B cell (primary cell): ENCODE data around the gene IL4. TPM values are rescaled to one million over a fixed set of nuclear protein-coding genes. Genes with fewer than 3 reads are reported as not detected.

Source experiments
- ATAC-seq: fragments of 200-7000 bp; cut with Tn5 transposase; one replicate; pipeline ENCODE4 v1.10.0; 2021; ENCODE audit warnings: low read depth, mild to moderate bottlenecking, moderate number of reproducible peaks, moderate library complexity
- CTCF ChIA-PET: fragments of 350-600 bp; sonication (Branson Sonifier 250); formaldehyde crosslinking; loops from one replicate; lab custom pipeline; 2021; ENCODE audit warnings: antibody characterized with exemption, inconsistent platforms; lab: Charles Lee
- POLR2A ChIA-PET: fragments of 350-600 bp; sonication (Branson Sonifier 250); formaldehyde crosslinking; loops from one replicate; lab custom pipeline; 2021; ENCODE audit warnings: antibody characterized with exemption; lab: Charles Lee
- DNase-seq: peaks from one replicate; pipeline ENCODE4 v3.0.0; 2013
- H2AFZ ChIP-seq: 2 replicates; pipeline ENCODE4 v1.6.1; 2012; ENCODE audit warnings: mild to moderate bottlenecking, low read depth, low read length; ENCODE audit not compliant: insufficient read depth, poor library complexity, severe bottlenecking
- H3K27ac ChIP-seq, 2 donors: 1 replicate in 1 of 2; 2 replicates in 1 of 2; pipeline ENCODE4 v1.5.1; 2012 to 2013; ENCODE audit warnings: low read length in 2 of 2, mild to moderate bottlenecking in 2 of 2, moderate library complexity in 1 of 2
- H3K27me3 ChIP-seq, 4 experiments: fragments of 200-600 bp in 1 of 4; sonication (generic) in 1 of 4; replicated peaks in 1 of 4; 1 replicate in 2 of 4; 2 replicates in 2 of 4; pipeline versions ENCODE4 v1.6.1 to v1.7.0; 2013 to 2016; ENCODE audit warnings: low read length in 3 of 4, mild to moderate bottlenecking in 2 of 4, mixed read lengths in 1 of 4, moderate library complexity in 1 of 4; ENCODE audit not compliant: insufficient read depth in 4 of 4, control insufficient read depth in 3 of 4; ENCODE audit errors: control extremely low read depth in 1 of 4
- H3K36me3 ChIP-seq, 2 experiments: replicated peaks in 1 of 2; 1 replicate in 1 of 2; 2 replicates in 1 of 2; pipeline versions ENCODE4 v1.6.1 to v1.7.1; 2013; ENCODE audit warnings: low read length in 1 of 2; ENCODE audit not compliant: insufficient read depth in 2 of 2, control insufficient read depth in 1 of 2; ENCODE audit errors: control extremely low read depth in 1 of 2, extremely low read depth in 1 of 2
- H3K4me1 ChIP-seq, 2 donors: fragments of 200-600 bp in 1 of 2; sonication (generic) in 1 of 2; 1 replicate in 1 of 2; 2 replicates in 1 of 2; pipeline versions ENCODE4 v1.5.1 to v1.6.1; 2013 to 2017; ENCODE audit warnings: low read length in 2 of 2; ENCODE audit not compliant: control insufficient read depth in 2 of 2, insufficient read depth in 2 of 2
- H3K4me2 ChIP-seq: replicated peaks from 2 replicates; pipeline ENCODE3; 2012; ENCODE audit warnings: mild to moderate bottlenecking, low read depth, low read length; ENCODE audit not compliant: poor library complexity, severe bottlenecking
- H3K4me3 ChIP-seq, 5 experiments: fragments of 200-600 bp in 1 of 5; sonication (generic) in 1 of 5; 1 replicate in 3 of 5; 2 replicates in 2 of 5; pipeline versions ENCODE4 v1.5.1 to v1.7.0; 2011 to 2016; ENCODE audit warnings: low read length in 4 of 5, mild to moderate bottlenecking in 4 of 5, low read depth in 2 of 5, control low read depth in 1 of 5, moderate library complexity in 1 of 5; ENCODE audit not compliant: insufficient read depth in 1 of 5; ENCODE audit errors: control extremely low read depth in 1 of 5, extremely low read depth in 1 of 5
- H3K79me2 ChIP-seq: fragments of 200-600 bp; sonication (generic); one replicate; pipeline ENCODE4 v1.6.0; 2016; ENCODE audit warnings: low read length; ENCODE audit not compliant: control insufficient read depth, insufficient read depth
- H3K9ac ChIP-seq: fragments of 200-600 bp; sonication (generic); 2 replicates; pipeline ENCODE4 v1.6.1; 2017; ENCODE audit warnings: mild to moderate bottlenecking, low read length, moderate library complexity
- H3K9me3 ChIP-seq, 3 donors: one replicate each; pipeline versions ENCODE4 v1.6.1 to v1.7.1; 2013; ENCODE audit warnings: low read length in 2 of 3; ENCODE audit not compliant: control insufficient read depth in 2 of 3, insufficient read depth in 1 of 3; ENCODE audit errors: control extremely low read depth in 1 of 3
- H4K20me1 ChIP-seq: 2 replicates; pipeline ENCODE4 v1.6.0; 2012; ENCODE audit warnings: mild to moderate bottlenecking, low read length; ENCODE audit not compliant: insufficient read depth, control insufficient read depth, poor library complexity, severe bottlenecking
- H3K27ac Mint-ChIP-seq: one replicate; pipeline ENCODE4 v1.8.0; 2021; ENCODE audit warnings: mixed read lengths
- H3K27me3 Mint-ChIP-seq: one replicate; pipeline ENCODE4 v1.8.0; 2021; ENCODE audit warnings: mixed read lengths
- H3K4me1 Mint-ChIP-seq: one replicate; pipeline ENCODE4 v1.8.0; 2021; ENCODE audit warnings: mixed read lengths
- H3K4me3 Mint-ChIP-seq: one replicate; pipeline ENCODE4 v1.8.0; 2021; ENCODE audit warnings: mixed read lengths
- H3K9me3 Mint-ChIP-seq: one replicate; pipeline ENCODE4 v1.8.0; 2022; ENCODE audit warnings: mixed read lengths; ENCODE audit not compliant: insufficient read depth
- CTCF ChIP-seq: fragments of 200-600 bp; IDR thresholded peaks from one replicate; pipeline ENCODE4 v1.8.0; 2022; ENCODE audit warnings: antibody characterized with exemption, mild to moderate bottlenecking
- EZH2 ChIP-seq: IDR thresholded peaks from 2 replicates; pipeline ENCODE4 v1.6.1; 2012; ENCODE audit warnings: borderline replicate concordance, low read depth, mild to moderate bottlenecking, moderate library complexity, low read length; ENCODE audit not compliant: insufficient read depth, poor library complexity, severe bottlenecking
- WGBS: methylation state at CpG from one replicate; pipeline ENCODE4 v1.1.5; 2013; ENCODE audit warnings: missing lambda C conversion rate; ENCODE audit not compliant: insufficient coverage; 5-methylcytosine and 5-hydroxymethylcytosine counted together
- intact Hi-C: fragments of 100-400 bp; cut with micrococcal nuclease; formaldehyde crosslinking; loops from one replicate; pipeline ENCODE4 v1.10.0; 2022
- polyA plus RNA-seq: library from polyadenylated mRNA; depleted of rRNA; stranded (reverse); fragments of >200 nt; gene quantifications from 2 replicates; pipeline ENCODE4 v1.2.3, GENCODE V29; 2012
- total RNA-seq, 2 donors: library from RNA; stranded (reverse); fragments of 120-200 nt in 1 of 2; gene quantifications; 1 replicate in 1 of 2; 2 replicates in 1 of 2; pipeline versions ENCODE4 v1.2.3 to v1.2.4, GENCODE V29; 2013 to 2022

IL4 gene
- total and polyA plus RNA-seq, 2 donors (not counting 1 experiment from before 2014, with no cell fraction given) = not detected

DNA sequence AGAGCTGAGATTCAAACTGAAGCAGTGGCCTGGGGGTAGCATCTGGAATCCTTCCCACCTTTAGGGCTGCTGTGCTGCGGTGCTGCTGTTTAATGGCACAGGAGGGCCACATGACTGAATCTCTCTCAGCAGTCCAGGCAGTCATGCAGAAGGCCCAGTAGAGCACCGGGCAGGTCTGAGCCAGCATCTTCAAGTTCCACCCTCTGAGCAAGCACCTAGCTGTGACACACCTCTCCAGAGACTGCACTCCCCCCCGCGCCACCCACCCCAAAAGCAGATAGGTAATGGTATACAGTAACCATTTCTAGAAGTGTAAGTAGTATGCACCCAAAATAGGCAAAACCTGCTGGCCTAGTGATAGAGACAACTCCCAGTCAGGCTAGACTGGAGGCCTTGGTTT lies 8.2 kb downstream of the IL4 start:
- peaks cover 2% of the 10 kb centered on the region for H3K27me3 Mint-ChIP-seq
- H3K36me3 ChIP-seq = no peaks in the 10 kb centered on the region
- intact Hi-C loops = no loop called here
- H3K4me3 Mint-ChIP-seq = no peak overlapping the region
- H3K27ac Mint-ChIP-seq = no peak overlapping the region
- CTCF ChIA-PET = no interaction called here
- no peak overlapping the region for H3K27ac ChIP-seq
- POLR2A ChIA-PET = no interaction called here
- H3K9me3 Mint-ChIP-seq = no peaks in the 10 kb centered on the region
- H3K4me3 ChIP-seq = no peak overlapping the region
- H3K4me1 ChIP-seq = peaks cover 19 to 20% of the 10 kb centered on the region in 2 donors
- no peaks in the 10 kb centered on the region for H4K20me1 ChIP-seq
- H3K4me2 ChIP-seq = no peak overlapping the region
- no peaks in the 10 kb centered on the region for H3K79me2 ChIP-seq
- 33% methylated on average over 2 of the region's 4 CpGs for WGBS
- no peaks in the 10 kb centered on the region for H3K27me3 ChIP-seq
- H3K9me3 ChIP-seq = no peaks in the 10 kb centered on the region
- H2AFZ ChIP-seq = no peak overlapping the region
- ATAC-seq = no peak
- no peak overlapping the region for H3K9ac ChIP-seq
- DNase-seq = no peak
- TF ChIP-seq CTCF = no peak
- no peak for TF ChIP-seq EZH2
- H3K4me1 Mint-ChIP-seq = peaks cover 29% of the 10 kb centered on the region

DNA sequence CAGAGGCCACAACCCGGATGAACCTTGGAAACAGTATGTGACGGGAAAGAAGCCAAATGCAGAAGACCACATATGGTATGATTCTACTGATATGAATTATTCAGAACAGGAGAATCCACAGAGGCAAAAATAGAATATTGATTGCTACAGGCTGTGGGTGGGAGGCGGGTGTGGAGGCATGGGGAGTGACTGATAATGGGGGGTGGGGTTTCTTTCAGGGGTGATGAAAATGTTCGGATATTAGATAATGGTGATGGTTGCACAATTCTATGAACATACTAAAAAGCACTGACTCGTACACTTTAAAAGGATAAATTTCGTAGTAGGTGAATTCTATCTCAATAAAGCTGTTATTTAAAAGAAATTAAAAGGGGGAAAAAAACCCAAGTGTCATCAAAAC lies 10.7 kb downstream of the IL4 start:
- Mint-ChIP-seq H3K4me1 (peaks cover 44% of the 10 kb centered on the region), H3K9me3 (no peaks in the 10 kb centered on the region), H3K27ac (no peak overlapping the region), H3K27me3 (peaks cover 3% of the 10 kb centered on the region), H3K4me3 (no peak overlapping the region)
- H3K36me3 ChIP-seq = no peaks in the 10 kb centered on the region
- H3K9me3 ChIP-seq = no peaks in the 10 kb centered on the region
- no peaks in the 10 kb centered on the region for H3K79me2 ChIP-seq
- ChIA-PET POLR2A (no interaction called here), CTCF (interaction anchor here (1.0 to 1.2 kb wide), 2 partner anchors 18 to 135 kb away, joined by 3 read pairs; no protein-coding TSS in a partner anchor)
- H3K27ac ChIP-seq = no peak overlapping the region
- TF ChIP-seq EZH2 = no peak
- no peak for TF ChIP-seq CTCF
- 94% methylated on average over 3 of the region's 6 CpGs for WGBS
- ATAC-seq (no peak), DNase-seq (no peak)
- no peaks in the 10 kb centered on the region for H4K20me1 ChIP-seq
- no peak overlapping the region for H3K4me2 ChIP-seq
- H3K27me3 ChIP-seq = no peaks in the 10 kb centered on the region
- no peak overlapping the region for H2AFZ ChIP-seq
- no peak overlapping the region for H3K9ac ChIP-seq
- H3K4me1 ChIP-seq = peaks cover 19 to 27% of the 10 kb centered on the region in 2 donors
- intact Hi-C loops = no loop called here
- no peak overlapping the region for H3K4me3 ChIP-seq
